ENCODE results near the gene COMP.

DNA sequence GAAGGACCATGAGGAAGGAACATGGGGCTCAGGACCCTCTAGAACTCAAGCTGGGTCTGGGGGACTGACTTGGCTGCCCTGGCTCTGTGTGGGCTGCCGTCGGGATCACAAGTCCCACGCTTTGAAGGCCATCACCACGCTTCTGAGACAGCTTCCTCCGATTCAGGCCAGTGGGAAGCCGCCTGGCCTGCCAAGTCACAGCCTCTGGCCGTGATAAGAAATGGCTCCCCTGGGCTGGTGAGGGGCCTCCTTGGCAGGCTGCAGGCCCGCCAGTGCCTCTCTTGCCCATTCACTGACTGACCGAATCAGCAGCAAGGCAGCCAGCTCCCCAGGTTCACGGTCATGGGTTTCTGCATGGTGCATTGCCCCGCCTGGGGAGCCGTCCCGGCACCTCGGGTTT lies 48.8 kb downstream of the COMP start:
- TF ChIP-seq CTCF (IDR thresholded peaks at IDR 0.05; ENCODE audit: insufficient read depth, low read depth, low read length): no peak
- no peak for TF ChIP-seq EZH2 (IDR thresholded peaks at IDR 0.05; ENCODE audit: insufficient read depth, low read length)
